K562 (cell line): ENCODE data around the gene NEURL1. TPM values are rescaled to one million over a fixed set of nuclear protein-coding genes. Genes with fewer than 3 reads are reported as not detected.
A peak's percentile ranks its signal among the peaks of the same experiment; 100 is the strongest.

Experiments used
- CCAR2 ChIP-seq: fragments of 200-400 bp; formaldehyde crosslinking; IDR thresholded peaks from 2 replicates; pipeline ENCODE4 v1.6.1; 2017; ENCODE audit warnings: mild to moderate bottlenecking, low read depth, low read length
- ESRRA ChIP-seq: fragments of 450-650 bp; IDR thresholded peaks from 2 replicates; pipeline ENCODE4 v1.6.1; 2014; ENCODE audit warnings: low read depth, mild to moderate bottlenecking, moderate library complexity, borderline replicate concordance
- ETV5 ChIP-seq: sonication (generic); formaldehyde crosslinking; IDR thresholded peaks from 2 replicates; pipeline ENCODE4 v1.4.0; 2020; ENCODE audit warnings: low read depth, mild to moderate bottlenecking, missing genetic modification reagents
- GMEB1 ChIP-seq: fragments of 250-450 bp; sonication (Bioruptor Pico); IDR thresholded peaks from 2 replicates; pipeline ENCODE4 v1.4.0; 2020; ENCODE audit warnings: mild to moderate bottlenecking
- HMG20A ChIP-seq: fragments of 450-650 bp; formaldehyde crosslinking; conservative IDR thresholded peaks from 2 replicates; pipeline ENCODE4 v1.4.0; 2020; ENCODE audit warnings: mild to moderate bottlenecking, mixed read lengths
- KLF13 ChIP-seq: fragments of 450-650 bp; IDR thresholded peaks from 2 replicates; pipeline ENCODE4 v1.6.1; 2016; ENCODE audit warnings: missing genetic modification characterization, low read depth, mild to moderate bottlenecking, missing compliant biosample characterization, moderate library complexity, borderline replicate concordance
- MED1 ChIP-seq: sonication (generic); formaldehyde crosslinking; IDR thresholded peaks from 2 replicates; pipeline ENCODE4 v1.8.1; 2023; ENCODE audit warnings: missing genetic modification reagents, borderline replicate concordance
- NR2C1 ChIP-seq, 2 experiments: fragments of 450-650 bp; IDR thresholded peaks; 2 replicates each; pipeline ENCODE4 v1.6.1; 2017; ENCODE audit warnings: mild to moderate bottlenecking in 2 of 2, antibody characterized with exemption in 1 of 2, inconsistent platforms in 1 of 2, missing compliant biosample characterization in 1 of 2, missing genetic modification characterization in 1 of 2
- SP1 ChIP-seq: sonication (generic); formaldehyde crosslinking; IDR thresholded peaks from 2 replicates; pipeline ENCODE4 v1.8.1; 2022; ENCODE audit warnings: mild to moderate bottlenecking, missing genetic modification reagents
- TRIM24 ChIP-seq, 2 experiments: fragments of 450-650 bp; IDR thresholded peaks; 2 replicates each; pipeline ENCODE4 v1.6.1; 2016
- ZNF133 ChIP-seq: fragments of 250-450 bp; sonication (Bioruptor Pico); IDR thresholded peaks from 2 replicates; pipeline ENCODE4 v1.4.0; 2020; ENCODE audit warnings: mild to moderate bottlenecking
- polyA plus RNA-seq, 8 experiments: library from polyadenylated mRNA; depleted of rRNA in 4 of 8; stranded (reverse) in 5 of 8; unstranded in 3 of 8; fragments of >200 nt; fragmentation: Nextera tagmentation in 2 of 8; fragmentation: Illumina TruSeq in 1 of 8; extraction: Ambion mirVana in 2 of 8; extraction: Trizol in 1 of 8; gene quantifications; 2 replicates each; pipeline versions ENCODE4 v1.2.1 to v1.2.3, GENCODE V29; 2011 to 2014; ENCODE audit warnings: inconsistent platforms in 1 of 8, missing spikeins in 1 of 8
- total RNA-seq, 7 experiments: library from RNA; depleted of rRNA in 6 of 7; stranded (reverse); fragments of >200 nt in 6 of 7; fragmentation: Illumina TruSeq in 2 of 7; extraction: Trizol in 2 of 7; gene quantifications; 2 replicates each; pipeline versions ENCODE4 v1.2.1 to v1.2.3, GENCODE V29; 2011 to 2021; ENCODE audit warnings: low replicate concordance in 1 of 7
- TF ChIP-seq, protein P1 (sequence below), 3 experiments: fragments of 200-800 bp in 1 of 3; sonication (Bioruptor generic) in 1 of 3; sonication (generic) in 1 of 3; formaldehyde crosslinking in 1 of 3; IDR thresholded peaks; 2 replicates each; pipeline versions ENCODE4 v1.6.1 to v1.8.0; 2016 to 2022; ENCODE audit warnings: mild to moderate bottlenecking in 2 of 3, missing compliant biosample characterization in 2 of 3, missing genetic modification characterization in 2 of 3, missing genetic modification reagents in 1 of 3
- TF ChIP-seq, protein P2 (sequence below), 2 experiments: fragments of 450-650 bp in 1 of 2; sonication (generic) in 1 of 2; formaldehyde crosslinking in 1 of 2; IDR thresholded peaks; 2 replicates each; pipeline versions ENCODE4 v1.7.1 to v1.9.0; 2016 to 2022; ENCODE audit warnings: inconsistent platforms in 1 of 2, mild to moderate bottlenecking in 1 of 2, missing genetic modification reagents in 1 of 2

Gene NEURL1
- total and polyA plus RNA-seq, 9 of the 15 experiments (the other 6 are each of a cell fraction or from before 2014, with no cell fraction given), result 0.01 to 0.45 (median 0.16) TPM; not detected in 5

- TF ChIP-seq ZNF133 (CRISPR knock-in tag), result no peak
- TF ChIP-seq, protein P1, sequence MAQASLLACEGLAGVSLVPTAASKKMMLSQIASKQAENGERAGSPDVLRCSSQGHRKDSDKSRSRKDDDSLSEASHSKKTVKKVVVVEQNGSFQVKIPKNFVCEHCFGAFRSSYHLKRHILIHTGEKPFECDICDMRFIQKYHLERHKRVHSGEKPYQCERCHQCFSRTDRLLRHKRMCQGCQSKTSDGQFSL (CRISPR knock-in tag; IDR thresholded peaks at IDR 0.05), result peak; percentile 92
- TF ChIP-seq, protein P1 (tag; IDR thresholded peaks at IDR 0.05), result no peak
- peak; percentile 99 for TF ChIP-seq ESRRA
- TF ChIP-seq CCAR2, result no peak
- TF ChIP-seq MED1, result no peak
- TF ChIP-seq, protein P2, sequence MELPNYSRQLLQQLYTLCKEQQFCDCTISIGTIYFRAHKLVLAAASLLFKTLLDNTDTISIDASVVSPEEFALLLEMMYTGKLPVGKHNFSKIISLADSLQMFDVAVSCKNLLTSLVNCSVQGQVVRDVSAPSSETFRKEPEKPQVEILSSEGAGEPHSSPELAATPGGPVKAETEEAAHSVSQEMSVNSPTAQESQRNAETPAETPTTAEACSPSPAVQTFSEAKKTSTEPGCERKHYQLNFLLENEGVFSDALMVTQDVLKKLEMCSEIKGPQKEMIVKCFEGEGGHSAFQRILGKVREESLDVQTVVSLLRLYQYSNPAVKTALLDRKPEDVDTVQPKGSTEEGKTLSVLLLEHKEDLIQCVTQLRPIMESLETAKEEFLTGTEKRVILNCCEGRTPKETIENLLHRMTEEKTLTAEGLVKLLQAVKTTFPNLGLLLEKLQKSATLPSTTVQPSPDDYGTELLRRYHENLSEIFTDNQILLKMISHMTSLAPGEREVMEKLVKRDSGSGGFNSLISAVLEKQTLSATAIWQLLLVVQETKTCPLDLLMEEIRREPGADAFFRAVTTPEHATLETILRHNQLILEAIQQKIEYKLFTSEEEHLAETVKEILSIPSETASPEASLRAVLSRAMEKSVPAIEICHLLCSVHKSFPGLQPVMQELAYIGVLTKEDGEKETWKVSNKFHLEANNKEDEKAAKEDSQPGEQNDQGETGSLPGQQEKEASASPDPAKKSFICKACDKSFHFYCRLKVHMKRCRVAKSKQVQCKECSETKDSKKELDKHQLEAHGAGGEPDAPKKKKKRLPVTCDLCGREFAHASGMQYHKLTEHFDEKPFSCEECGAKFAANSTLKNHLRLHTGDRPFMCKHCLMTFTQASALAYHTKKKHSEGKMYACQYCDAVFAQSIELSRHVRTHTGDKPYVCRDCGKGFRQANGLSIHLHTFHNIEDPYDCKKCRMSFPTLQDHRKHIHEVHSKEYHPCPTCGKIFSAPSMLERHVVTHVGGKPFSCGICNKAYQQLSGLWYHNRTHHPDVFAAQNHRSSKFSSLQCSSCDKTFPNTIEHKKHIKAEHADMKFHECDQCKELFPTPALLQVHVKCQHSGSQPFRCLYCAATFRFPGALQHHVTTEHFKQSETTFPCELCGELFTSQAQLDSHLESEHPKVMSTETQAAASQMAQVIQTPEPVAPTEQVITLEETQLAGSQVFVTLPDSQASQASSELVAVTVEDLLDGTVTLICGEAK (IDR thresholded peaks at IDR 0.05), result no peak
- TF ChIP-seq, protein P2 (CRISPR knock-in tag; IDR thresholded peaks at IDR 0.05), result no peak
- no peak for TF ChIP-seq HMG20A (CRISPR knock-in tag)
- 0 out of 2 replicates have a peak, but pooled peaks have one; percentile 43 for TF ChIP-seq SP1 (CRISPR knock-in tag)
- TF ChIP-seq ETV5, result peak; percentile 68; the same call in 1 of the 2 replicates
- TF ChIP-seq NR2C1 (IDR thresholded peaks at IDR 0.05), result peak; percentile 36; the same call in 1 of the 2 replicates
- peak; percentile 58 for TF ChIP-seq NR2C1 (tag; IDR thresholded peaks at IDR 0.05)
- no peak for TF ChIP-seq GMEB1 (CRISPR knock-in tag)
- peak; percentile 17 to 73; a peak in 3 of 4 replicates for TF ChIP-seq TRIM24 (IDR thresholded peaks at IDR 0.05)
- TF ChIP-seq KLF13 (tag), result no peak
Observed at GRCh38 chr10:103504181-103504783, 10.8 kb downstream of the NEURL1 start (continued).
